ENCODE data around the gene ASAP2. TPM values are rescaled to one million over a fixed set of nuclear protein-coding genes. Genes with fewer than 3 reads are reported as not detected.

Gene ASAP2
- polyA plus RNA-seq (2013, experiment 1 of 2), result 24.8 TPM
- polyA plus RNA-seq (2013, experiment 2 of 2), result 26.3 TPM

DNA sequence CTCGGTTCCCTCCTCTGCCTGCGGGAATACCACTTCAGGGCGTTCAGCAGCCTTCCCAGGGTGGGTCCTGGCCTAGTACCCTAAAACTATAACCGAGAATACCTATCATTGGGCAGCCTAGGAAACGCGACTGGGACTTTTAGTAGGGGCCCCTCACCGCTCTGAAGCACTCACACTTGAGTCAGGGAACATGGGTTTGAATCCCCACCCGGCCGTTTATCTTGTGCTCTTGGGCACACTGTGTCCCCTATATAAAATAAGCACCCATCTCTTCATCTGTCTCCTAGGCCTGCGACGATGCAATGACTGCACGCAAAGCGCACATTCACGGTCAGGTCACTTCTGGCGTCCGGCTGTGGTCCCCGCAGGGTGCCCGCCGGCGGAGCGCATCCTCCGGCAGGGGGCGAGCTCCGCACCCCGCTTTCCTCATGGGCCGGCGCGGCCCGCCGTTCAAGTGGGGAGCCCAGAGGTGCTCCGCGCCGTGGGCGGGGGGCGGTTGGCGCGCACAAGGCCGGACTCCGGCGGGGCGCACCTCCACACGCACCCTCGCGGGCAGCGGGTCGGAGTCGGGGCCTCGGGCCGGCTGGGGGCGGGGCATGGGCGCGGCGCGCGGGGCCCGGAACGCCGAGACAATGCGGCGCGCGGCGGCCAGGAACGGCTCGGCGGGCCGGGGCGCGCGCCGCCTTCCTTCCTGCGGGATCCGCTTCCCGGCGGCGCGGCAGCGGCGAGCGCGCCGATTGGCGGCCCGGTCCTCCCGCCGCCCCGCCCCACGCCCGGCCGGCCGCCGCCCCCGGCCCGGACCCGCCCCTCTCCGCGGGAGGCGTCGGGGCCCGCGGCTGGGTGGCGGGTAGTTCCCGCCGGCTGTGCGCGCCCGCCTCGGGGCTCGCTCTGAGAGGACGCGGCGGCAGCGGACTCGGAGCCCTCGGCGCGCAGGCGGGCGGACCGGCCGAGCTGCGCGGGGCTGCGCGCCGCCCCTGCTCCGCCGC, at the start of gene ASAP2:
Gene ASAP2, plus strand, starts transcription at position 850 of the 986 bp plus-strand sequence. CDS start 293 bp downstream, outside the sequence.
- H3K23ac ChIP-seq (ENCODE audit: low read depth, low read length, poor library complexity), result peak within 1 kb of the TSS; percentile 85
- peak within 1 kb of the TSS; percentile 49 for H2BK15ac ChIP-seq (ENCODE audit: low read length)
- H4K91ac ChIP-seq (ENCODE audit: low read depth, low read length, poor library complexity), result peak within 1 kb of the TSS; percentile 100
- H3K18ac ChIP-seq (ENCODE audit: low read length), result peak within 1 kb of the TSS; percentile 99
- peak; percentile 72 for DNase-seq (ENCODE audit: low spot score)
- no CpG with 5 or more reads among the region's 128 CpGs for WGBS, 2 donors (ENCODE audit: extremely low coverage in 2 of 2, insufficient read length in 2 of 2, insufficient replicate concordance in 1 of 2)
- H3K27ac ChIP-seq (replicated peaks; ENCODE audit: low read length), result peak within 1 kb of the TSS; percentile 69
- H3K27me3 ChIP-seq (ENCODE audit: control insufficient read depth in 3 of 3, insufficient read depth in 3 of 3, low read depth in 1 of 3, low read length in 3 of 3), result peaks cover 0 to 2% (median 0%) of the 10 kb centered on the region in 3 experiments
- no peaks in the 10 kb centered on the region for H3K9me3 ChIP-seq (replicated peaks in 1 of 2; ENCODE audit: control insufficient read depth in 2 of 2, insufficient read depth in 1 of 2, low read depth in 1 of 2, low read length in 2 of 2)
- peak within 1 kb of the TSS; percentile 98 to 100 for H3K4me3 ChIP-seq (ENCODE audit: low read length in 2 of 2)
- H3K14ac ChIP-seq (ENCODE audit: low read length), result peak within 1 kb of the TSS; percentile 38
- peak within 1 kb of the TSS; percentile 89 for H2AFZ ChIP-seq (ENCODE audit: low read length)
- peaks cover 9% of the 10 kb centered on the region for H3K79me1 ChIP-seq (ENCODE audit: low read depth, low read length)
- H3K4ac ChIP-seq (ENCODE audit: low read length), result peak within 1 kb of the TSS; percentile 84
- peak within 1 kb of the TSS; percentile 100 for H3K9ac ChIP-seq (ENCODE audit: low read depth, low read length, poor library complexity)
- H2BK120ac ChIP-seq (ENCODE audit: low read depth, low read length), result peak within 1 kb of the TSS; percentile 81
- peak within 1 kb of the TSS; percentile 88 for H3K4me2 ChIP-seq (ENCODE audit: insufficient read depth, low read length, poor library complexity, severe bottlenecking)
- H3K4me1 ChIP-seq (ENCODE audit: control insufficient read depth in 2 of 2, insufficient read depth in 1 of 2, low read depth in 1 of 2, low read length in 2 of 2), result peaks cover 2 to 14% of the 10 kb centered on the region in 2 donors
- H2AK5ac ChIP-seq (ENCODE audit: low read depth, low read length), result peak within 1 kb of the TSS; percentile 63
- H2BK5ac ChIP-seq (ENCODE audit: low read length), result peak within 1 kb of the TSS; percentile 82
- peak within 1 kb of the TSS; percentile 96 for H4K8ac ChIP-seq (ENCODE audit: low read depth, low read length)
- peaks cover 0 to 5% of the 10 kb centered on the region in 2 donors for H3K36me3 ChIP-seq (replicated peaks in 1 of 2; ENCODE audit: control insufficient read depth in 2 of 2, insufficient read depth in 2 of 2, low read length in 2 of 2)
- H2BK12ac ChIP-seq (ENCODE audit: low read length), result no peak within 1 kb of the TSS

DNA sequence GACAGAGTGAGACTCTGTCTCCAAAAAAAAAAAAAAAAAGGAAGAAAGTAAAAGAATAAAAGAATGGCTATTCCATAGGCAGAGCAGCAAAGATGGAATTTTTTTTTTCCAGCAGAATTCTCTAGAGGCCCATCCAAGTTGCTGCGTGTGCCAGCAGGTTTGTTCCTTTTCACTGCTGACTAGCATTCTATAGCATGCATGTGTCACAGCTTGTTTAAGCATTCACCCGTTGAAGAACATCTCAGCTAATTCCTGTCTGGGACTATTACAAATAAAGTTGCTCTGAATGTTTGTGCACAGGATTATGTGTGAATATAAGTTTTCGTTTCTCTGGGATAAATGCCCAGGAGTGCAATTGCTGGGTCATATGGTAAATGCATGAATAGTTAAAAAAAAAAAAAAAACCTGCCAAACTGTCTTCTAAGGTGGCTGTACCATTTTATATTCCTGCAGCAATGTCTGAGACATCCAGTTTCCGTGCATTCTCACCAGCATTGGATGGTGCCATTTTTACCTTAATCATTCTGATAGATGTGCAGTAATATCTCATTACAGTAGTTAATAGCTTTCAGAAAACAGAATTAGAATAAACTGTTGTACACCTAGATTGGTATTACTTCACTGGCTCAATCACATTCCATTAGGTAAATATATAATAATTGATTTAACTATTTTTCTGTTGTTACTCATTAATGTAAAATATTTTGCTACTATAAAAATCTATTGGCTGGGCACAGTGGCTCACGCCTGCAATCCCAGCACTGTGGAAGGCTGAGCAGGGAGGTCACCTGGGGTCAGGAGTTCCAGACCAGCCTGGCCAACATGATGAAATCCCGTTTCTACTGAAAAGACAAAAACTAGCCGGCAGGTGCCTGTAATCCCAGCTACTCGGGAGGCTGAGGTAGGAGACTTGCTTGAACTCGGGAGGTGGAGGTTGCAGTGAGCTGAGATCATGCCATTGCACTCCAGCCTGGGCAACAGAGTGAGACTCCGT, 47.5 kb upstream of the ASAP2 start:
- DNase-seq (ENCODE audit: low spot score), result no peak
- Histone ChIP-seq H3K4me1 (ENCODE audit: control insufficient read depth in 2 of 2, insufficient read depth in 1 of 2, low read depth in 1 of 2, low read length in 2 of 2) (no peaks in the 10 kb centered on the region), H3K36me3 (replicated peaks in 1 of 2; ENCODE audit: control insufficient read depth in 2 of 2, insufficient read depth in 2 of 2, low read length in 2 of 2) (no peaks in the 10 kb centered on the region), H3K23ac (ENCODE audit: low read depth, low read length, poor library complexity) (no peak overlapping the region), H3K27ac (replicated peaks; ENCODE audit: low read length) (no peak overlapping the region), H3K4me2 (ENCODE audit: insufficient read depth, low read length, poor library complexity, severe bottlenecking) (no peak overlapping the region), H3K14ac (ENCODE audit: low read length) (no peak overlapping the region), H2BK12ac (ENCODE audit: low read length) (no peak overlapping the region), H3K4ac (ENCODE audit: low read length) (no peak overlapping the region), H2BK5ac (ENCODE audit: low read length) (no peak overlapping the region), H4K8ac (ENCODE audit: low read depth, low read length) (no peak overlapping the region), H3K27me3 (ENCODE audit: control insufficient read depth in 3 of 3, insufficient read depth in 3 of 3, low read depth in 1 of 3, low read length in 3 of 3) (no peaks in the 10 kb centered on the region), H4K91ac (ENCODE audit: low read depth, low read length, poor library complexity) (no peak overlapping the region), H3K18ac (ENCODE audit: low read length) (no peak overlapping the region), H3K4me3 (ENCODE audit: low read length in 2 of 2) (no peak overlapping the region), H2BK120ac (ENCODE audit: low read depth, low read length) (no peak overlapping the region), H3K9ac (ENCODE audit: low read depth, low read length, poor library complexity) (no peak overlapping the region), H3K79me1 (ENCODE audit: low read depth, low read length) (no peaks in the 10 kb centered on the region), H2BK15ac (ENCODE audit: low read length) (no peak overlapping the region), H3K9me3 (replicated peaks in 1 of 2; ENCODE audit: control insufficient read depth in 2 of 2, insufficient read depth in 1 of 2, low read depth in 1 of 2, low read length in 2 of 2) (no peaks in the 10 kb centered on the region), H2AFZ (ENCODE audit: low read length) (no peak overlapping the region), H2AK5ac (ENCODE audit: low read depth, low read length) (no peak overlapping the region)
- WGBS, 2 donors (ENCODE audit: extremely low coverage in 2 of 2, insufficient read length in 2 of 2, insufficient replicate concordance in 1 of 2), result no CpG with 5 or more reads among the region's 10 CpGs

DNA sequence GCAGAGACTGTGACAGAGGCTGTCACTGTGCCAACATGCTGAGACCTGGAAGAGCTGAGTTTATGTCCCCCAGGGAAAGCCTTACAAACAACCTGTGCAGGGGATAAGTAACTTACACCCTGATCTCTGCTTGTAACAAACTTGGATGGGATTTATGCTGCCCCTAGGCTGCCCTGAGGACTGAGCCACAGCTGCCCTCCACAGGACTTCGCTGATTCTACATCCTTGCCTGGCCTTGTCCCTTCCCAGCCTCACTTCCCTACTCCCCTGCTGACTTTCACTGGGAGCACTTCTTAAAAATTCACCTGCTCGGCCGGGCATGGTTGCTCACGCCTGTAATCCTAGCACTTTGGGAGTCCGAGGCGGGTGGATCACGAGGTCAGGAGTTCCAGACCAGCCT, 45.9 kb upstream of the ASAP2 start:
- no peaks in the 10 kb centered on the region for H3K79me1 ChIP-seq (ENCODE audit: low read depth, low read length)
- no peak overlapping the region for H3K4ac ChIP-seq (ENCODE audit: low read length)
- H4K91ac ChIP-seq (ENCODE audit: low read depth, low read length, poor library complexity), result no peak overlapping the region
- no peaks in the 10 kb centered on the region for H3K36me3 ChIP-seq (replicated peaks in 1 of 2; ENCODE audit: control insufficient read depth in 2 of 2, insufficient read depth in 2 of 2, low read length in 2 of 2)
- H3K4me1 ChIP-seq (ENCODE audit: control insufficient read depth in 2 of 2, insufficient read depth in 1 of 2, low read depth in 1 of 2, low read length in 2 of 2), result no peaks in the 10 kb centered on the region
- H3K27me3 ChIP-seq (ENCODE audit: control insufficient read depth in 3 of 3, insufficient read depth in 3 of 3, low read depth in 1 of 3, low read length in 3 of 3), result no peaks in the 10 kb centered on the region
- no peak overlapping the region for H3K9ac ChIP-seq (ENCODE audit: low read depth, low read length, poor library complexity)
- H3K4me2 ChIP-seq (ENCODE audit: insufficient read depth, low read length, poor library complexity, severe bottlenecking), result no peak overlapping the region
- no peak overlapping the region for H4K8ac ChIP-seq (ENCODE audit: low read depth, low read length)
- WGBS, 2 donors (ENCODE audit: extremely low coverage in 2 of 2, insufficient read length in 2 of 2, insufficient replicate concordance in 1 of 2), result no CpG with 5 or more reads among the region's 7 CpGs
- H3K23ac ChIP-seq (ENCODE audit: low read depth, low read length, poor library complexity), result no peak overlapping the region
- no peak overlapping the region for H2BK15ac ChIP-seq (ENCODE audit: low read length)
- peak overlapping the region; percentile 58 for H2BK12ac ChIP-seq (ENCODE audit: low read length)
- DNase-seq (ENCODE audit: low spot score), result no peak
- H3K4me3 ChIP-seq (ENCODE audit: low read length in 2 of 2), result no peak overlapping the region
- no peak overlapping the region for H3K14ac ChIP-seq (ENCODE audit: low read length)
- no peaks in the 10 kb centered on the region for H3K9me3 ChIP-seq (replicated peaks in 1 of 2; ENCODE audit: control insufficient read depth in 2 of 2, insufficient read depth in 1 of 2, low read depth in 1 of 2, low read length in 2 of 2)
- no peak overlapping the region for H2AFZ ChIP-seq (ENCODE audit: low read length)
- H3K27ac ChIP-seq (replicated peaks; ENCODE audit: low read length), result no peak overlapping the region
- H2BK120ac ChIP-seq (ENCODE audit: low read depth, low read length), result no peak overlapping the region
- no peak overlapping the region for H3K18ac ChIP-seq (ENCODE audit: low read length)
- no peak overlapping the region for H2AK5ac ChIP-seq (ENCODE audit: low read depth, low read length)
- no peak overlapping the region for H2BK5ac ChIP-seq (ENCODE audit: low read length)
